CD4-positive, alpha-beta T cell treated with Interleukin-6 at 100 ng/mL for 8 hours (primary cell): ENCODE data around the gene UGT1A5.

ENCODE experiments used
- DNase-seq: peaks from one replicate; pipeline ENCODE4 v3.0.0-alpha.2; 2020; ENCODE audit warnings: mixed read lengths, low spot score

UGT1A5 gene

DNA sequence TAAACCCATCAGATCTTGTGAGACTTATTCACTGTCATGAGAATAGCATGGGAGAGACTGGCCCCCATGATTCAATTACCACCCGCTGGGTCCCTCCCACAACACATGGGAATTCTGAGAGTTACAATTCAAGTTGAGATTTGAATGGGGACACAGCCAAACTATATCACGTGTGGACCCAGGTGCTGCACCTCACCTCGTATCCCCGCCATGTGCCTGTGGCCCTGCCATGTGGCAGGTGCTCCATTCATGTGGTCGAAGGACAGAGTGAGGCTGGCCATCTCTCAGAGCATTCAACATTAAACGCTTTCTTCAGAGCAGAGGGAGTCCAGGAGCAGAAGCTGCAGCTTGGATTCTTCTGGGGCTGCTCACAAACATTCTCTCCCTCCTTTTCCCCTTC lies 97.7 kb downstream of the UGT1A5 start:
- DNase-seq, result no peak

DNA sequence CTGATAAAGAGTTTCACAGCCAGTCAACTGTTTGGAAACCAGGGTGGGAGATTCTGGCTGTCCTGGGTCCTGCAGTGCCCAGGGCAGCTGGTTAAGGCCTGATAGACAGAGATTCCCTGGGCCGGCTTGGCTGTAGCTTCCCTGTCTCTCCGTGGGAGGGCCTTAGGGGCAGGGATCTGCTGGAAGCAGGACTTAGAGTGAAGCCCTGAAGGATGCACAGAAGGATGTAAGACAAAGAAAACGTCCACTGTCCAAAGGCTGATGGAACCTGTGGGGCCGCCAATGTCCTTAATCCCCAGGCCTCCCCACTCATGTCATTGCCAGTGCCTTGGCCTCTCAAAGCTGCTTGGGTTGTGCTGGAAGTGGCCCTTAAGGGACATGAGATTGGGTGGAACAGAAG lies 98.4 kb downstream of the UGT1A5 start:
- DNase-seq, result no peak

DNA sequence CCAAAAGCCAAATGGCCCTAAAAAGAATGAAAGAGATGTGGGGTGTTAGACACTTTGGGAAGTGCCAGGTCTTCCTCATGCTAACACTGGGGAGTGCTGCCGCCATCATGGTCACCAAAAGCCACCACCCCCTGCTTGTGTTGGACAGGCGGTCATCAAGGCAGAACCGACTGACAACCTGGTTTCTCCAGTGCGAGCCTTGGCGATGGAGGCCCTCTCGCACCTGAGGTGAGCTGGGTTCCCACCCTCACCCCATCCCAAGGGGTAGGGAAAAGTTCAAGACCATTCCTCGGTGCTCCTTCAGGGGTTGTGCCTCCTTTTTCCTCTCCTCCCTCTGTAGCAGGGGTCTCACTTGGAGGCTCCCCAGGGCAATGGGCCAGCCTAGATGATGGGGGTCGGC lies 99.0 kb downstream of the UGT1A5 start:
- DNase-seq, result no peak

DNA sequence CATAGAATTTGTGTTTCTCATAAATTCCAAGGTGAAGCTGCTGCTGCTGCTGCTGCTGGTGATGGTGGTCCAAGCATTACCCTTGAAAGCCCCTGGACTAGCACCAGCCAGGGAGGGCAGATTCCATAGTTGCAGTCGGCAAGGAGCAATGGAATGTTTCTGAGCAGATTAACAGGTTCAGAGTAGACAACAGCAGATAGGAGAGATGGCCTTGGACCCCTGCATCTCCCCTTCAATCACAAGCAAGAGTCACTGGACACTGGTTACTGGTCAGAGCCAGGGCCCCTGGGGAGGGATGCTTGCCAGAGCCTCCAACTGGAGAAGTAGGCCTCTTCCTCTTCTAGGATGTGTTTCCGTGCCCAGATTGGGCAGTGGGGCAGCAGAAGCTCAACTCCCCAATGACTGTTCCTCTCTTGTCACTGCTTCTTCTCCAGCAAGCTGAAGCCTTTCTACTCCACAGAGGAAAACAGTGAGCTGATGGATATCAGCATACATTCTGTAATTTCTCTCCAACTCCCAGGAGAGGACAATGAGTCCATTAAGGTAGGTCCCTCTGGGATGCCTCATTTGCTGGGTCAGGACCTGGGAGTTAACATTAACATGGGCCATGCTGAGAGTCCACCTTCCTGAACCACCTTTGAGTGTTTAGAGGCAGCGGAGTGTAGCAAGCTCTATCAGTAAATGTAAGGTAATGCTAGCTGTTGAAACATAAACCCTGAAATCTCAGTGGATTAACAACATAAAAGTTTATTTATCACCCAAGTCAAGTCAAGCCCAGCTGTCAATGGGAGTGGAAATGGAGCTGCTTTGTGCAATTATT lies 100.7 kb downstream of the UGT1A5 start:
- DNase-seq, result no peak

DNA sequence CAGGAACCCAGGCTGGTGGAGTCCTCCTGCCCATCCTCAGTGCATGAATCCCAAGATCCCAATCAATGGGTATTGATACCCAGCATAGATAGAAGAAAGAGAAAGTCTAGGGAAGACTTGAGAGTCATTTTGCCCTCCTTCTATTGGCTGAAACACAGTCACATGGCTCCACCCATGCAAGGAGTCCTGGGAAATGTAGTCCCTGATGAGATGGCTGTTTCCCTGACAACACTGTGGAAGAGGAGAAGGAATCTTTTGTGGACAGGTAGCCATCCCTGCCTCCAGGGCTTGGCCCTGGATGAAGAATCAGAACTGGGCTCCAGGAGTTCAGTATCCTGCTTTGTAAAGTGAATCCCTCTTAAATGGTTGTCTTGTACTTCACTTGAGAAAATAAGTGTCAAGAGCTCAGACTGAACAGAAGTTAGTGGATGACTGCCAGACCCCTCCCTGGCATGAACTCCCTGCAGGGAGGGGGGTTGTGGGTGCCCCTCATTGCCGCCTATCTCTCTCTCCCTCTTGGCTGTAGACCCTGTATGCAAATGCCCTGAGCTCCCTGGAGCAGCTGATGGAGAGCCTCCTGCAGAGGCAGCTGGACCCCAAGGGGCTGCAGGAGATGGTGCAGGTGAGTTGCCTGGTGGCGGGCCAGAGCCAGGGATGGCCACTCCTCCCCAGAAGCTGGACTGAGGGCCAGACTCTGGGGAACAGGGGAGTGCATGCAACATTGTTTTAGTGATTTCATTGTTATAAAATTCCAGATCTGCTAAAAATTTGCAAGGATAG lies 101.5 kb downstream of the UGT1A5 start:
- no peak for DNase-seq

DNA sequence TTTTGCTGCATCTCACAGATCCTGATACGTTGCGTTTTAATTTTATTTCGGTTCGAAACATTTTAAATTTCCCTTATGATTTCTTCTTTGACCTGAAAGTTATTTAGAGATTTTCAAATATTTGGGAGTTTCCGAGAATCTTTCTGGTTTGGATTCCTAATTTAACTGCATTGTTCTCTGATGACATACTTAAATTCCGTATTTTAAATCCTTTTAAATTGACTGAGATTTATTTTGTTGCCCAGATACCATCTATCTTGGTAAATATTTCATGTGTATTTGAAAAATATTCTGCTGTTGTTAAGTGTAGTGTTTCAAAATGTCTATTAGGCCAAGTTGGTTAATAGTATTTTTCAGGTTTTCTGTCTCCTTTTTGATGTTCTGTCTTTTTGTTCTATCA lies 103.2 kb downstream of the UGT1A5 start:
- DNase-seq, result no peak

DNA sequence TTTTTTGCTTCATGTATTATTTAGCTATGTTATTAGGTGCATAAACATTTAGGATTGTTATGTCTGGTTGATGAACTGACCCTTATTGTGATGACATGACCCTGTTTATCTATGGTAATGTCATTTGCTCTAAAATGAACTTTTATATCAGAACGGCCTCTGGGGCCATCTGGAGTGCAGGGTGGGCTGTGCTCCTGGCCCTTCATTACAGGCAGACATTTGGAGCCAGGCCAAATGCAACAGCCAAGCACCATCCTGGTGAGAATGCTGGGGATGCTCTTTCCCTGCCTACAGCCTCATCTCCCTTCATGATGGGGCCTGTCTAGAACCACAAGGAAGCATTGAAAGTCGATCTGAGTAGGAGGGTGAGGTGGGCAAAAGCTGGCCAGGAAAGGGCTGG lies 103.6 kb downstream of the UGT1A5 start:
- no peak for DNase-seq

DNA sequence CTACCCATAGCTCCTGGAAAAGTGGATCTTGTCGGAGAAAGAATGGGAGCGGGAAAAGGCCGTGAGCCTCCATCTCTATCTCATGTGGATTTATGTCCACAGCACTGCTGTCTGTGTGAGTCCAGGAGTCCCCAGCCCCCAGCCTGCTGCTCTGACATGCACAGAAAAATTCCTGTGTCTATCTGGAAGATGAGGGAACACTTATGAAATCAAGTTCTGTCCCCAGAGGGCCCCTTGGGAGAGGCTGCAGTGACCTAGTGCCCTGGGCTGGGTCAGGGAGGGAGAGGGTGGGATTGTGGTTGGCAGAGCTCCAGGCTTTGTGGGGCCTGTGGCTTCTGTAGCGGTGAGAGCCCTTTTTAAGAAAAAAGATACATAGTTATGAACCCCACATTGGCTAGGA lies 104.1 kb downstream of the UGT1A5 start:
- DNase-seq, result no peak

DNA sequence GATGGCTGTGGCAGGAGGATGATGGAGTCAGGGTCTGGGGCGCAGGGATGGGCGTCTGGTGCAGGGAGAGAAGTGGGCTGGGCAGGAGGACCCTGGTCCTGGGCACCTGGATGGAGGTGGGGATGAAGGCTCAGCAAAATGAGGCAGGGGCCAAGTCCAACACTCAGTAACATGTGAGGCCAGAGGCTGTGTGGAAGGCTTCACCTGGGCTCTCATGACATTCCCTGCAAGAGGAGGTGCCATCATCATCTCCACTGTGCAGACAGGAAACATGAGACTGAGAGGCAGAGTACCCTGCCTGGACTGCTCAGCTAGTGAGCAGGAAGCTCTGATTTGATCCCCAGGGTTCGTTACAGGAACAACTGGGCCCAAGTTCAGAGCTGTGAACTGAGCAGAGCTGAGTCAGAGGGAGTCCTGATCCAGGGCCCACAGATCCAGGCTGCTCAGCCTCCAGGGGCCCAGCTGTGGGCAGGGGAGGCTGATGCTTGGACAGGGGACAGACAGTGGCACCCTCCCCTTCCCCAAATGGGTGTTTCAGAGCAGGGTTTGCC lies 104.7 kb downstream of the UGT1A5 start:
- no peak for DNase-seq

DNA sequence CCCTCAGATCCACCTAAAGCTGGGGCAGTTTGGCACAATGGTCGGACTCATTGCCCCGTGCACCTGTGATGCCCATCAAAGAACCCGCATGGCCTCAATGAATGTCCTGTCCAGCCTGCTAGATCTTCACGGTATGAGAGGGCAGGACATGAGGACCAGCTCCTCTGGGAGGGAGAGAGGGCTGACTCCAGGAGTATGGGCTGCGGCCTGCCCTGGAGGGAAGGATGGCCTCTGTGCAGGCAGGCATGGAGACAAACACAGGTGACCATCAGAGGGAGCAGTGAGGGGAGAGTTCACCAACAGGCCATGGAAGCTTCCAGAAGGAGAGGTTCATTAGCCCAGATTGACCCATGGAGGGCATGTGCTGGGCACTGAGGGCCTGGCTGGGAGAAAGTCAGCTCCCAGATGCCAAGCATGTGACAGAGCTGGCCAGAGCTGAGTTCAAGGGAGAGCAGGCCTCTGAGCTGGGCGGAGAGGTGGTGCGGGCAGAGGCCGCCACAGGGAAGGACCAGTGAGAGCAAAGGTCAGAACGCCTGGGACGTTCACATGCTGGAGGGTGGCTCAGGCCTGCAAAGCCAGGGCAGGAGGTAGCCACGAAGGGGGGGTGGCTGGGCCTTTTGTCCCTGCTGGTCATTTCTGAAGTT lies 105.4 kb downstream of the UGT1A5 start:
- DNase-seq, result no peak

DNA sequence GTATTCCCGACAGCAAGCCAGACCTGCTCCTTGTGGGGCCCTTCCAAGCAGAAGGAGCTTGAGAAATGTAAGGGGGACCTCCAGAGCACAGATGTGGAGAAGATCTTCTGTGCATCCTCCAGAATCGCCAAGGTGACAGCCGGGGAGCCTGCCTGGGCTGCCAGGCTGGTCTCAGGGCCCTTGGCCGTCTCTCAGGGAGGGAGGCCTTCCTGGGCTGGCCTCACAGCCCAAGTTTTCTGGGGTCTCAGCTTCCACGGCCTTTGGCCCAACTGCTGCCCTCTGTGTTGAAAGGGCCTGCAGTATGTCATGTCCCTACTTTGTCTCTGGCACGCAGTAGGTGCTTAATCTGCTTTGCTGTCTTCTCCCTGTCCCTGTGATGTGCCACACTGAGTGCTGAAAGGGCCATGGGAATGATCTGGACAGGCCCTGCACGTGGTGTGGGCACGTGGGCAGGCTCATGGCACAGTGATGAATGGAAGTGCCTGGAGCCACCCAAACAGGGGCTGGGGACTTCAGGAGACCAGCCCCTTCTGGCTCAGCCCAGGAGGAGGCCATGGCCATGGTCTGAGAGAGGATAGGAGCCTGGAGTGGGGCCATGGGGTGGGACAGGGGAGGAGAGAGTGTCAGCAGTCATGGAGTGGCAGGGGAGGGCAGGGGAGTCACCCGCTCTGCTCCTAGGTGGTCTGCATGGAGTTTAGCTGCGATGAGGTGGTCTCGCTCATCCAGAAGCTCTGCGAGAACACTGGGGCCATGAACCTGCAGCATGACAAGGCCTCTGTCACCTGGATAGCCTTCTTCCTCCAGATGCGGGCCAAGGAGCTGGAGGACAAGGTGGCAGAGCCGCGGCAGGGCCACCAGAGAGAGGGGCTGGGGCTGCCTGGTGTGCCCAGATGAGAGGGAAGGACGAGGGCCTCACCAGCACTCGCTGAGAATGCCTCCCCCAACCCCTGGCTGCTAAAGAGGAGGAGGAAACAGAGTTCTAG lies 106.2 kb downstream of the UGT1A5 start:
- DNase-seq, result no peak

DNA sequence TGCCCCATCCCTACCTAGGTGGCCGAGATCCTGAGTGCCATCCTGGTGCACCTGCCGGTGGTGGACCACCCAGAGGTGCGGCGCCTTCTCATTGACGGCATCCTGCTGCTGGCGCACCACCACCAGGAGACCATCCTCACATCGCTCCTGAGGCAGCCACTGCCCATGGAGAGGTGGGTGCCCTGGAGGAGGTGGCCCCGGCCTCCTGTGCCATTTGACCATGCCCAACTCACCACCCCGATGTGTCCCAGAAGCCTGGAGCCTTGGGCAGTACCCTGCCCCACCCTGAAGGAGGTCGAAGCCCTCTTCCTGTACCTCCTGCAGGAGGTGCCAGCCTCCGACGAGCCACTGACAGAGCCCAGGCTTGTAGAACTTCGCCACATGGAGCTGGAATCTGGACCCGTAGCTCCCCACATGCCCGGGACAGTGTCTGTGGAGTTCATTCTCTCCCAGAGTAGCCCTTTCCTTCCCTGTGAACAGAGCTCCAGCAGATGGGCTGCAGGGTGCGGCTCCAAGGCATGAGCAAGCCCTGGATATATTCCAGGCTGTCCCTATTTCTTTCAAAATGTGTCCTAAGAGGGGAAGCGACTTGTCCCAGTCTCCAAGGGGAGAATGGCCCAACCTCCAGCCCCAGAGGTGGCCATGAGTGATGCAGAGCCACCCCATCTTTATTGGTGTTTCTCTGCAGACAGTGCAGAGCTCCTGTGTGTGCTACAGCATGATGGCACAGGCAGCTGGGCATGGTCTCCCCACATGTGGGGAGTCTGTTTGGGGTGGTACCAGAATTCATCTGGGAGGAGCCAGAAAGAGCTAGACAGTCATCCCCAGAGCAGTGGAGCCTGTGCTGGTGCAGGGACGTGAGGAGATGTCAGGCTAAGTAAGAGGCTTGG lies 107.4 kb downstream of the UGT1A5 start:
- no peak for DNase-seq

DNA sequence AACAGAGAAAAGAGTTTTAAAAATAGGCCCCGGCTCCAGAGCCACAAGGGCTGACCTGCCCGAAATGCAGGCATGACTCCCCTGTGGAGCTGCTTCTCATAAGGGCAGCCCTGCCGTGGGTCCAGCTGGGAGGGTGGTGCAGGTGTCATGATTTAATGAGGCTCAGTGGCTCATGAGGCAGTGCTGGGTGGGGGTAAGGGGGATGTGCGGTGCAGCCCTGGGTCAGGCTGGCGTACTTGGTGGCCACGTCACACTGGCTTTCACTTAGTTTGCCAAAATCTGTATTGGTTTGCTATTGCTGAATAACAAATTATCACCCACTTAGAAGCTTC lies 108.0 kb downstream of the UGT1A5 start:
- no peak for DNase-seq

DNA sequence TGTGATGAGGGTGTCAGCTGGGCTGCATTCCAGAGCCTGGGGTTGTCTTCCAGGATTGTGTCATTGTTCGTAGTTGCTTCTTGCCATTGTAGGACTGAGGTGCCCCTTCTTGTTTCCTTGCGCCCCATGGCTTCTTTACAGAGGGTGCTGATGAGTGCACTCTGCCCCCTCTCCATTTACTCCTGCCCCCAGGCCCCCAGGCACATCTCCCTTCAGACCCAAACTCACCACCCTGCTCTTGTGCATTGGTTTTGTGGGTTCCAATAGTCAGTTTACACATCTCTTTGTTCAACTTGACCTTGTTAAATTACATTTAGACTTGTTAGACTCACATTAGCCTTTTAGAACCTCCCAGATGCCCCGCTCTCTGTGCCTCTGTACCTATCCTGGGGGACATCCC lies 108.5 kb downstream of the UGT1A5 start:
- no peak for DNase-seq

DNA sequence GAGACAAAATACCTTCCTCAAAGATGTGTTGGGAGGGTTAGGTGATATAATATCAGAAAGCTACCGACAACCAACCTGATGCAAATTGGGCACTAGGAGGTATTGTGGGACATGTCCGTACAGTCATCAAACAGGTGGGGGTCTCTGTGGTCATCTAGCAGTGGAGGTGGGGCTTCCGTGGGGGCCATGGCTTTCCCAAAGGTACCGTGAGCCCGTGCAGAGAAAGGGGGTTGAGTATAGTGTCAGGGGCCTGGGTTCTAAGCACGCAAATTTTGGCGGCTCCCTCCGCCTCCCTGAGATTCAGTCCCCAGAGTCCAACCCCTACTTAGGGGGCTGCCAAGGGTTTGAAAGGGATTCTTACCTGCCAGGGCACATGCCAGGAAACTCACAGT lies 109.0 kb downstream of the UGT1A5 start:
- DNase-seq, result no peak

DNA sequence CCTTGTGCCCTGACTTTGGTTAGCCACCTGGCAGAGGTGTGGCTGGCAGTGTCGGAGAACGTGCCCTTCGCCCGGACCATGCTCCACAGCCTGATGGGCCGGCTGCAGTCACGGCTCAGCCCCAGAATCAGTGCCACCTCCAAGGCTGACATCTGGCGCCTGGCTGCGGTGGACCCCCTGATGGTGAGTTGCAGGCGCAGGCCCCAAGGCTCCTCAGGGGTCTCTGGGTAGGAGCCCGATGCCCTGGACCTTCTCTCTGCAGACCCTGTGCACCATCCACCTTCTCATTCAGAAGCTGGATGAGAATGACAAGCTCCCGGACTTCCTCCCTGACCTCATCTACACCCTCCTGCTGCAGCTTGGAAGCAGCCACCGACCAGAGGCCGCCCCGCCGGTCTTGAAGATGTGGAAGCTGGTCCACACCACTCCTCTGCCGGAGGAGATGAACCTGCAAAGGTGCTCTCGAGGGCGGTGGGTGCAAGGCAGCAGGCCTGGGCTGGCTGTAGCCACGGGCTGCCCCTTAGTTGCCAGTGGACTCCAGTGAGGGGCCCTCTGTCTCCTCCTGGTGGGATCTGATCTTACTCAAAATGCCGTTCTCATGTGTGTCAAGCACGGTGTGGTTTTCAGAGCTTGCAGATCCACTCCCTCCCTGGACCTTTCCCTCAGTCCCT lies 109.5 kb downstream of the UGT1A5 start:
- DNase-seq, result no peak
